NCI-H1417 treated with DMSO at 0.1 percent for 48 hours (cell line): ENCODE results near the gene CAPN7.

Experiments used
- DNase-seq: peaks from one replicate; lab custom pipeline; 2025; lab: John Stamatoyannopoulos, UW

The CAPN7 gene

DNA sequence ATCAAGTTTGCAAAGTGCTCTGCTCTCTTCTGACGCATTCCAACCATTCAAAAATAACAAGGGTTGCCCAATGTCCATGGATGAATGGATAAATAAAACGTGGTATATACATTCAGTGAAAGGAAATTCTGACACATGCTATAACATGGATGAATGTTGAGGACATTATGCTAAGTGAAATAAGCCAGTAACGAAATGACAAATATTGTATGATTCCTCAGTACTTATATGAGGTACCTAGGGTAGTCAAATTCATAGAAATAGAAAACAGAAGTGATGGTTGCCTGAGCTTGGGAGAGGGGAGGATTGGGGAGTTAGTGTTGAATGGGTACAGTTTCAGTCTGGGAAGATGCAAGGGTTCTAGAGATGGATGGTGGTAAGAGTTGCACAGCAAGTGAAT, 92.5 kb downstream of the CAPN7 start:
- no peak for DNase-seq

DNA sequence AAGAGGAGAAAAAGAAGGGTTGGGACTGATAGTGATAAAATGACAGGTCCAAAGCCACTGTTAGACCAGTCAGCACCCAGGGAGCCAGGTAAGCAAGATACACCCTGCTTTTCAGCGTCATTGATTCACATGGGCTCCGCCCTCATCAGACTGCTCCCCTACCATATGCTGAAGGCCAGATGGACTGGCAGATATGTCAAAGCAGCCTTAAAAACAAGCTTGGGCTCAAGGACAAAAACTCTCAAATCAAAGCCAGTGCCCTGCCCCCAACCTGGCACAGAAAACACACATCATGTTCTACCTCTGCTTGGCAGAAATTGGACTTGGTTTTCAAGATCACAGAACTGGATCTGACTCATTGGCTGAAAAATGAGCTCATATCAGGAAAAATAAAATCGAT, 93.0 kb downstream of the CAPN7 start:
- no peak for DNase-seq

- DNase-seq: no peak
These were observed 94.5 kb downstream of the CAPN7 start for GRCh38 chr3:15300323-15301078.

GRCh38 chr3:15301761-15302160, 95.7 kb downstream of the CAPN7 start:
- no peak for DNase-seq
